GM12865 (cell line): ENCODE results near the gene MAD1L1.

Experiments used
- DNase-seq: peaks from one replicate; pipeline ENCODE4 v3.0.0; 2010; ENCODE audit warnings: low read depth
- H3K4me3 ChIP-seq: 2 replicates; pipeline ENCODE4 v1.5.1; 2011; ENCODE audit warnings: mild to moderate bottlenecking, low read depth, low read length, control low read depth
- CTCF ChIP-seq: IDR thresholded peaks from 2 replicates; pipeline ENCODE4 v1.5.1; 2011; ENCODE audit warnings: low read length, control low read depth, low read depth, inconsistent platforms; ENCODE audit not compliant: insufficient read depth; ENCODE audit errors: missing control alignments

The MAD1L1 gene

GRCh38 chr7:1914743-1915142 lies 318.0 kb downstream of the MAD1L1 start:
- no peak for DNase-seq
- no peak overlapping the region for H3K4me3 ChIP-seq
- no peak for TF ChIP-seq CTCF

- no peak for DNase-seq
- TF ChIP-seq CTCF = no peak
- H3K4me3 ChIP-seq = no peak overlapping the region
Observed at GRCh38 chr7:1914321-1914720, 318.4 kb downstream of the MAD1L1 start.

GRCh38 chr7:1913466-1914282 lies 319.1 kb downstream of the MAD1L1 start:
- no peak for DNase-seq

GRCh38 chr7:1912593-1913465 lies 319.9 kb downstream of the MAD1L1 start:
- TF ChIP-seq CTCF = no peak
- DNase-seq = no peak
- no peak overlapping the region for H3K4me3 ChIP-seq

More at GRCh38 chr7:1913466-1914282, 319.1 kb downstream of the MAD1L1 start:
- no peak for TF ChIP-seq CTCF
- H3K4me3 ChIP-seq = no peak overlapping the region

GRCh38 chr7:1911571-1911970 lies 321.2 kb downstream of the MAD1L1 start:
- no peak for DNase-seq
- no peak for TF ChIP-seq CTCF
- no peak overlapping the region for H3K4me3 ChIP-seq

- no peak for TF ChIP-seq CTCF
- no peak for DNase-seq
Observed at GRCh38 chr7:1910827-1911226, 321.9 kb downstream of the MAD1L1 start.

More at GRCh38 chr7:1910827-1911226, 321.9 kb downstream of the MAD1L1 start:
- no peak overlapping the region for H3K4me3 ChIP-seq
